GM18868 (cell line): ENCODE data around the gene ATP8A1.
A peak's percentile ranks its signal among the peaks of the same experiment; 100 is the strongest.
"Not testable (repeated sequence)": the region's sequence is repeated elsewhere in the genome, so short reads cannot be mapped to it uniquely, and the experiment has no call there.

ENCODE experiments used
- ATAC-seq: cut with Tn5 transposase; IDR thresholded peaks from one replicate; pipeline ENCODE4 v1.9.1; 2021; ENCODE audit warnings: mild to moderate bottlenecking, moderate library complexity; ENCODE audit not compliant: unreplicated experiment

Gene ATP8A1

DNA sequence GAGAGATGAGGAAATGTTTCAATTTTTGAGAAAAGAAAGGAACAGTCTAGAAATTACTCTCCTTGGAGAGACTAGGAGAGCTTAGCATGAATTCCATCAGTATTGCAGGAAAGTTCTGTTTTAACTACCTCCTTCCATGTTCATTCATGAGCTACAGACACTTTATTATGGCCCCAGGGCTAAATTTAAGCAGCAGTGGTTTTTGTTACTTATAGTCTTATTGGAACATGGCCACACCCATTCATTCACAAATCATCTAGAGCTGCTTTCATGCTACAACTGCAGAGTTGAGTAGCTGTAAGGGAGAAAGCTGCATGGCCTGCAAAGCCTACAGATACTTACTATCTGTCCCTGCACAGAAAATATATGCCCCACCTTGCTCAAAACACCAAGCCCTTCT is 178.0 kb downstream of the ATP8A1 start:
- ATAC-seq: no peak

DNA sequence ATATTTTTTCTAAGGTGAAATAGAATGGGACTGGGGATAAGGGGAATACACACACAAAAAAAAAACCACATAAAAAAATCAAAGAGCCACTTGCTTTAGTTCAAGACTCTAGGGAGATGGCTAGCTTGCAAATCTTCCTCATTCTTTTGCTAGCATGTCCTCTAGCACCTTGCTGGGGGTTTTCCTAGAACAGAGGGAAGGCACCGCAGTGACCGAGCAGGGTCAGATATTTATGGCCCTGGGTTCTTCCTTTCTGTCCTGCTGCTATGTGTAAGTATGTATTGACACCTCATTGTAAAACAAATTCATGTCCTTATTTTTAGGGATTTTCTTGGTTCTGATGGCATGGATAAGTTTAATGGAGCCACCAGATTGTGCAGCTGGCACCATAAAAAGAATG is 178.4 kb downstream of the ATP8A1 start:
- peak; percentile 96 for ATAC-seq

- ATAC-seq: no peak
These were observed 182.5 kb downstream of the ATP8A1 start for GRCh38 chr4:42474406-42474805.

- ATAC-seq: no peak
These were observed 183.7 kb downstream of the ATP8A1 start for GRCh38 chr4:42473071-42473684.

- ATAC-seq: no peak
These were observed 185.0 kb downstream of the ATP8A1 start for GRCh38 chr4:42471896-42472295.

DNA sequence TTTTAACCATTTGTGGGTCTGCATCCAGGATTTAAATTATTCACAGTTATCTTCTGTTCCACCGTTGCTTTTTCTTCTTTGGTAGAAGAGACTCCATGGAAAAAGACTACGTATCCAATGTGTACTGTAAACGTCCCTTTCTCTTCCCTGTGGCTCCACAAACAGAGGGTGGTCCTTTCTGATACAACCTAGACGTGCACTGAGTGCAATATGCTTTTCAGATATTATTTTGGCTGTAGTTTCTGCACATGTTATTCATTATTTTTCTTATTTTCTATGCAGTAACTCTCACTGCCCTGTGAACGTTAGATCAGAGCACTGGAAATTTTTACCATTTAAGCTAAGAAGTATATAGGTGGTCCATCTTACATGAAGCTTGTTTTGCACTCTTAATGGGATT is 186.9 kb downstream of the ATP8A1 start:
- ATAC-seq: no peak

GRCh38 chr4:42467777-42468176 is 189.1 kb downstream of the ATP8A1 start:
- ATAC-seq: not testable (repeated sequence)

DNA sequence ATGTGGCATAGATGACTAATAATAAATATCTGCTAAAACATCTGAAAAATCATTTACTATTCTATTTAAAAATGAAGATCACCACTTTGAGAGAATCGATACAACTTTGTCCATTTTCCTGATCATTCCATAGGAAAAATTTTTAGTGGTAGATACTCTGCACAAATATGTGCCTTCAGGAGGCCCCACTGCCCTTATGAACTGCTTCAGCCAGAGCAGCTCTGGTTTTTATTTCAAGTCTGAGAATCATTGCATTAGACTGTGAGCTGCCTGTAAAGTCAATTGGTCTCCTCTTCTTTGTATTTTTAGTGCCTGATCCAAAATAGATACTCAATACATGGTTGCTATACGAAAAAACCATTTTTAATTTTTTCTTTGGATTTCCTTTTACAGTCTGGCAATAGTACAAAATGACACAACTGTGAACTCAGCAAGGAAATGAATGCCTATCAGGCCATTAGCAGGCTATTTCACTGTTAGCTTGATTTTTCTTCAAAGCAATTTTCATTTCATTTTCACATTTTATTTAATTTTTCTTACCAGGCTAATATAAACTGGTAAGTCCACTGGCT is 190.5 kb downstream of the ATP8A1 start:
- no peak for ATAC-seq

GRCh38 chr4:42464550-42465094 is 192.3 kb downstream of the ATP8A1 start:
- no peak for ATAC-seq

DNA sequence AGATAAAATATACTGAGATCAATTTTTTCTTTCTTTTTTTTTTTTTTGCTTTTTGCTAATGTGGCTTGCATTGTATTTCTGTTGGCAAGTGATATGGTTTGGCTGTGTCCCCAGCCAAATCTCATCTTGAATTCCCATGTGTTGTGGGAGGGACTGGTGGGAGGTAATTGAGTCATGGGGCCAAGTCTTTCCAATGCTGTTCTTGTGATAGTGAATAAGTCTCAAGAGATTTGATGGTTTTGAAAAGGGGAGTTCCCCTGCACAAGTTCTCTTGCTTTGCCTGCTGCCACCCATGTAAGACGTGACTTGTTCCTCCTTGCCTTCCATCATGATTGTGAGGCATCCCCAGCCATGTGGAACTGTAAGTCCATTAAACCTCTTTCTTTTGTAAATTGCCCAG is 195.7 kb downstream of the ATP8A1 start:
- ATAC-seq: not testable (repeated sequence)

DNA sequence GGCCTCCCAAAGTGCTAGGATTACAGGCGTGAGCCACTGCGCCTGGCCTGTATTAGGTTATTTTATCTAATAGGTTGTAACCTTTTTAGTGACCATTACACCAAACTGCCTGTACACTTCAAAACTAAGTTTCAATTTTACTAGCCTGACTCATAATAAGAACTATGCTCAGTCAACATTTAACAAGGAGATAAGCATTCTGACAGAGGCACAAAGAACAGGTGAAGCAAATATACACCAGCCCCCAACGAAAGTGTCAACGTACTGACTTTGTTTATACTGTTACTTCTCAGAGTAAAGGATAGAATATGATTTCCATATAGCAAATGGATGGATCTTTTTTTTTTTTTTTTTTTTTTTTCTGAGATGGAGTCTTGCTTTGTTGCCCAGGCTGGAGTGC is 196.9 kb downstream of the ATP8A1 start:
- ATAC-seq: peak; percentile 100

DNA sequence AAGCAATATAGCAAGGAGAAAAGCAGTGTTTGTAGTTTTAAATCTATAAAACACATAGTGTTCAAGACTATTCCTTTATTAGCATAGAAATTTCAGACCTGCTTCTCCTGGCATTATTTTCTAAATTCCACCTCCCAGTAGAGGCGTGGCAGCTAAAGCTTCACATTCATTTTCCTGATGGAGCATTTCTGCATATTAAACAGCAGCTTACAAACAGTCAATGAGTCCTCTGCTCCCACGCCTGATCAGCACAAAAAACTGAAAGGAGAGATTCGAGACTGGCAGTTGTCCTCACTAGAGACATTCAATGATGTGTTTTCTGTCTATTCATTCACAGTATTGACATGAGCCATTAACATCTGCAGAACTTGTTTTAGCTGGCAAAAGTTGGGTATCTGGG is 198.2 kb downstream of the ATP8A1 start:
- ATAC-seq: no peak

DNA sequence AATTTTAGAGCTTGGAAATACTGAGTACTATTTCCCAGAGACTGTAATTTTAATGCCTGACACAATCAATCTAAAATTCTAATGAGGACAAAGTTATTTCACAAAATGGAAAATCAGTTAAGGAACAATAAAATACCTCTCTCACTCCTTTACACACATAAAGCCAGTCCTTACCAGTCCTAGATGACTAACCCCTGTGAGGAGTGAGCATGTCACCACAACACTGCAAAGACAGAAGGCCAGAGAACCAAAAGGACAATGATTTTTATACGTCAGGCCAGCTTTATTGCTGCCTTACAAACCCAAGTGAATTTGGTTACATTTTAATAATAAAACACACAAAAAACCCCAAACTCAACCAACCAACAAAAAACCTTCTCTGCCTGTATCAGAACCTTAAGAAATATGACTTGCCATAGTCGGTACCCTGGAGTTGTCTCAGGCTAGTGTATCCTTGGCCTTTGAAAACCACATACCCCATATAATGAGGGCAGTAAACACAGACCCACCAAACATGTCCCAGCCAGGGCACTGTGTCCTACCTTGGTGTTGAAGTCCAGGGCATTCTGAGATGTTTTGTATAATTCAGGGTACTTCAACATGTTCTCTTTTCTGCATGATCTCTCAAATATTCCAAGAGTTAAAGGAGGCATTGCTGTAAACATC is 202.0 kb downstream of the ATP8A1 start:
- ATAC-seq: no peak

DNA sequence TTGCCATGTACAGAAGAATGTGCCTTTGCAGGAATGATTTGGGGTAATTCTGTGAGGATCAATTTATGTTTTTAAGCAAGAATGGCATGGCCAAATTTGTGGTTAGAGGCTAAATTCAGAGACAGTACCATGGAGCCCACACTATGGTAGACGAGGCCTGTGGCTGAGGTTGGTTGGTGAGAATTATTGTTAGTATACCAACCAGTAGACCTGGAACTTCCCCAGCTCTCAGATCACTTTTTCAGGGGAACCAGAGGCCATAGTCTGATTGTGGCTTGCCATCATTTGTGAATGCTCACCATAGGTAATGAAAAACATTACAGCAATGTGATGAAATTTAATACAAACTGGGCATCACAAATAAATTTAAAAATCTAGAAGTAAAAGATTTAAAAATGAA is 203.3 kb downstream of the ATP8A1 start:
- ATAC-seq: peak; percentile 99

- ATAC-seq: no peak
These were observed 204.1 kb downstream of the ATP8A1 start for GRCh38 chr4:42452823-42453222.

DNA sequence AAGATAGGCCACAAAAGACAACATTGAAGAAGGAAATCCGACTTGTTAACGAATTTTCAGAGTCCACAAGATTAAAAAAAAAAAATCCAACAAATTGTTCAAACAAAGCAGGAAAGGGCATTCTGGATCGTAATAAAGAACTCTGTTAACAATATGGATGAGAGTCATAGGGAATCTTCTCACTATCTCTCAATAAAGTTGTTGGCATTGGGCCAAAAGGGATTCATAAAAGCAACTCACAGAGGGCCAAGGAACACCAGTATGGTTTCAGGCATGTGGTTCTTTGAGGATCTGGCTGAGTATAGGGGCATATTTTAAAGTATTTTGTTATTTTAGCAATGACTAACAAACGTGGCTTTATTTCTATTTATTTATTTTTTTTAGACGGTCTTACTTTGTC is 210.1 kb downstream of the ATP8A1 start:
- no peak for ATAC-seq

DNA sequence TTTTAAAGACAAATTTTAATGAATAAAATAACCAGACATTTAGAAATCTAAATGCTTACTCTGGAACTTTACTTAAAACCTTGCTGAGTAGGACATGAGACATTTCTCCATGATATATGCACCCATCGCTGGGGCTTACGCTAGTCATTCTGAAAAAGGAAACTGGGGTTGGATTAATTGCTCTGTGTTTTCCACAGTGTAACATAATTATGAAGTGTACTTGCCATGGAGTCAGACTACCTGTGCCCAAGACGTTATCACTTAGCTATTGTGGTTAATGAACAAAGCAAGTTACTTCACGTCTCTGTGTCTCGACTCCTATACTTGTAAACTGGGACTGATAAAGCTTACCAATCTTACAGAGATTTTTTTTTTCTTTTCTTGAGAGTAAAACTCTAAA is 211.9 kb downstream of the ATP8A1 start:
- no peak for ATAC-seq

- no peak for ATAC-seq
These were observed 214.3 kb downstream of the ATP8A1 start for GRCh38 chr4:42442601-42443000.

- no peak for ATAC-seq
These were observed 216.8 kb downstream of the ATP8A1 start for GRCh38 chr4:42440083-42440482.

DNA sequence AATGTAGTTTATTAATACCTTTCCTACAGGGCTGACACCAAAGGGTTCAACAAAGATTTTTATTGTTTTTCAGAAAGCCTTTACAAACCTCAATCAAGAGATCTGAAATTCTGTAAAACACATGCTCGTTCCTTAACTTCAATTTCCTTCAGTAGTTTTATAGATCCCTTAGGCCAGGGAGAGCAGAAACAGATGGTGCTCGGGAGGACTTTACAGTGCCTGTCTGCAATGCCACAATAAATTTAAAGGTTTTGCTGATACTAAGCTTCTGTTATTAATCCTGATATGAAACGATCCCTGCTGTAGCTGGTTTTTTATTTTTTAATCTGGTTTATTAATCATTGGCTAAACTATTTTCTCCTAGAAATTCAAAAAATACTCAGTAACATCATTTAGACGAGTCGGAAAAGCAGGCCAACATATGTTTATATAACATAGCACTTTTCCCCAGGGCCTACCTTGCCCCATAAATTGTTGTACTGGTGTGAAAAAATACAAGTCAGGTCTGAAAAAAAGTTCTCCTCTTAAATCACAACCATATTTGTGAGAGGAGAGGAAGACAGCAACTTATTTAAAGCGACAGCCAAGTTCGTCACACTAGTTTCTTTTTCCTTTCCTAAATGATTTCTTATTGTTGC is 219.9 kb downstream of the ATP8A1 start:
- ATAC-seq: no peak

- ATAC-seq: no peak
These were observed 228.9 kb downstream of the ATP8A1 start for GRCh38 chr4:42428036-42428435.
